Mesothelial cell of epicardium (in vitro differentiated cells): ENCODE data around the gene ADGRL3. TPM values are rescaled to one million over a fixed set of nuclear protein-coding genes. Genes with fewer than 3 reads are reported as not detected.
"Not testable (repeated sequence)": the region's sequence is repeated elsewhere in the genome, so short reads cannot be mapped to it uniquely, and the experiment has no call there.

Experiments used
- DNase-seq, 2 experiments: peaks; one replicate each; pipeline ENCODE4 v3.0.0; 2021; ENCODE audit warnings: low spot score in 2 of 2; ENCODE audit not compliant: unreplicated experiment in 2 of 2
- H3K27ac Mint-ChIP-seq: 2 replicates; pipeline ENCODE4 v1.8.0; 2021; ENCODE audit warnings: mixed read lengths
- H3K27me3 Mint-ChIP-seq: 2 replicates; pipeline ENCODE4 v1.8.0; 2021; ENCODE audit warnings: low read depth, mixed read lengths
- H3K36me3 Mint-ChIP-seq: 2 replicates; pipeline ENCODE4 v1.8.0; 2021; ENCODE audit warnings: mixed read lengths
- H3K4me1 Mint-ChIP-seq: 2 replicates; pipeline ENCODE4 v1.8.0; 2021; ENCODE audit warnings: mixed read lengths
- H3K4me3 Mint-ChIP-seq: 2 replicates; pipeline ENCODE4 v1.8.0; 2021; ENCODE audit warnings: mild to moderate bottlenecking, moderate library complexity, mixed read lengths
- H3K9me3 Mint-ChIP-seq: 2 replicates; pipeline ENCODE4 v1.8.0; 2021; ENCODE audit warnings: mixed read lengths
- CTCF ChIP-seq: fragments of 200-600 bp; sonication (generic); IDR thresholded peaks from one replicate; pipeline ENCODE4 v1.5.0; 2021; ENCODE audit warnings: antibody characterized with exemption; ENCODE audit not compliant: unreplicated experiment
- total RNA-seq: library from RNA; stranded (reverse); gene quantifications from 3 replicates; pipeline ENCODE4 v1.2.1, GENCODE V29; 2021

Gene ADGRL3
- total RNA-seq, 1 donor from 2014 or later: 68.3 TPM

DNA sequence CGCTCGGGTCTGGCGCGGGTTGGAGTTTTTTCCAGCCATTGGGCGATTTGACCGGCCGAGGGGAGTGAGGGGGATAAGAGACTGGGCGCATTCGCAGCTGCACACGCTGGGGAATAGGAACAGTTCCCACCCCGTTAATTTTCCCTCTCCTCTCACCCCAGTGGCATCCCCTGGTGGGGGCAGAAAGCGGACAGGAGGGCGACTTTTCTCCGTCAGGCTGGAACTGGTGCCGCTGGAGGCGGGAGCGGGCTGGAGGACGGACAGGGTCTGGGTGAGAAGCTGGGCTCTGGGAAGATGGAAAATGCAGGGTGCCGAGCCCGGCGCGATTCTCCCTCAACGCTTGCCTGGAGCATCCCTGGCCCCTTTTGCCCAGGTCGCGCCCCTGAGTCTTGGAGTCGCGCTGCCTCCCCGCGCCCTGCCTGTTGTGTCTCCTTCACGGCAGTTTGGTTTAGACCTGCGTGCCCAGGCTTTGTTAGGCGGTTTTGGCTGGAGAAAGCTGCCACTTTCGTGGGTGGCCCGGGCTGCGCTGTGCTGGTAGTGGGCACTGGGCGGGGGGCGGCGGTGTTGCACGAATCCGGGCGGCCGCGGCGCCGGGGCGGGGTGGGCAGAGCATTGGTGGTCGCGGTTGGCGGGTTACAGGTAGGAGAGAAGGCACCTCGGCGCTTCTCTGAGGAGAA lies 2.0 kb downstream of the ADGRL3 start:
- H3K9me3 Mint-ChIP-seq: no peaks in the 10 kb centered on the region
- no peak for TF ChIP-seq CTCF

DNA sequence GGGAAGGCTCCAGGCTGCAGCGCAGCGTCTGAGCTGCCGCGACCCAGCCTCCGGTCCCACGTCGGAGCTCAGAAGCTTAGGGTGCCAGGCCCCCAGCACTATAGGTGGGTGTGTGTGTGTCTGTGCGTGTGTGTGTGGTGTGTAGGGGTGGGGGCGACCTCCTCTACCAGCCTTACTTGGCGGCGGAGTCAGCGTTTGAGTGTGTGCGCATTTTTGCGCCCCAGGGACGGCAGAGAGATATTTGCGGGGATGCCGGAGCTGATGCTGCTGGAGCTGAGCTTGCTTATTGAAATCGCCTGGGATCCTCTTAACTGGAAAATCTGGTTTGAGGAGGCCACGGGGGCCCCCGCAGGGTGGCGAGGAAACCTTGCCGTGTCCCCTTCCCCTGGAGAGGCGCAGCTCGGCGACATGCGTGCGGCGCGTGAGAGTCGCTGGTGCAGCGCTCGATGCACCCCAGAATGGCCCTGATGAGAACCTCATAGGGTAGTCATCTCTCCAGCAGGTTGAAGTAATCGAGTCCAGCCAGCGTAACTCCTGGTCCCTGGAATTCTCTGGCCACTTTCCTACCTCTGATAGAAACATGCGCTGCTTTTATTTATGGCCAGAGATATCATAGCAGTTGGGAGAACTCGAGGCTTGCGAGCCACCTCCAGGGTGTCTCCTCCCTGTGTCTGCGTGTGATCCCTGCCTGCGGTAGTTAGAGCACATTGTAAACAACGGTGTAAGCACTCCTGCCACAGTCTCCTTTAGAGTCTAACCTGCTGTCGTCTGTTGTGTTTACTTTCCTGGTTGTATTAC lies 2.7 kb downstream of the ADGRL3 start:
- Mint-ChIP-seq H3K4me1 (peaks cover 37% of the 10 kb centered on the region), H3K27ac (peak overlapping the region; percentile 80), H3K9me3 (no peaks in the 10 kb centered on the region), H3K27me3 (peaks cover 5% of the 10 kb centered on the region), H3K4me3 (peak overlapping the region; percentile 100), H3K36me3 (peaks cover 8% of the 10 kb centered on the region)
- TF ChIP-seq CTCF: no peak
- peak in 1 of 2 experiments; percentile 45 for DNase-seq

More for the DNA sequence above, 2.0 kb downstream of the ADGRL3 start:
- peaks cover 37% of the 10 kb centered on the region for H3K4me1 Mint-ChIP-seq
- H3K27me3 Mint-ChIP-seq: peaks cover 5% of the 10 kb centered on the region
- H3K27ac Mint-ChIP-seq: peak overlapping the region; percentile 80
- H3K36me3 Mint-ChIP-seq: peaks cover 3% of the 10 kb centered on the region
- DNase-seq: peak; percentile 22 to 46
- peak overlapping the region; percentile 100 for H3K4me3 Mint-ChIP-seq

DNA sequence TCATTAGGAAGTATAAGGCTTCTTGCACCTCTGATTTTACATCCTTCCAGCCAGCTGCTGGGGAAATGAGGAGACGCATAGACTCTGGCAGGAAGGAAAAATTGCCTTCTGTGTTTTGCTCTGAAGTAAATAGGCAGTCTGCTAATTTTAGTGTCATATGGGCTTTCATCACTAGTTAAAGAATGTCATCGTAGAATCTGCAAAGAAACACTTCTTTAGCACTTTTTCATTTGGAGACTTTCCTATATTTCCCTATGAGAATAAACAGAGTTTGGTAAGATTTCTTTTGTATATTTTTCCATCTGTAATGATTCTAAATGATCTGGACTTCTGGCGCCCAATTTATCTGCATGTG lies 3.3 kb downstream of the ADGRL3 start:
- Mint-ChIP-seq H3K4me1 (peaks cover 37% of the 10 kb centered on the region), H3K36me3 (peaks cover 9% of the 10 kb centered on the region), H3K4me3 (peak overlapping the region; percentile 100), H3K27me3 (peaks cover 5% of the 10 kb centered on the region), H3K27ac (peak overlapping the region; percentile 80), H3K9me3 (no peaks in the 10 kb centered on the region)
- DNase-seq: no peak
- TF ChIP-seq CTCF: no peak

DNA sequence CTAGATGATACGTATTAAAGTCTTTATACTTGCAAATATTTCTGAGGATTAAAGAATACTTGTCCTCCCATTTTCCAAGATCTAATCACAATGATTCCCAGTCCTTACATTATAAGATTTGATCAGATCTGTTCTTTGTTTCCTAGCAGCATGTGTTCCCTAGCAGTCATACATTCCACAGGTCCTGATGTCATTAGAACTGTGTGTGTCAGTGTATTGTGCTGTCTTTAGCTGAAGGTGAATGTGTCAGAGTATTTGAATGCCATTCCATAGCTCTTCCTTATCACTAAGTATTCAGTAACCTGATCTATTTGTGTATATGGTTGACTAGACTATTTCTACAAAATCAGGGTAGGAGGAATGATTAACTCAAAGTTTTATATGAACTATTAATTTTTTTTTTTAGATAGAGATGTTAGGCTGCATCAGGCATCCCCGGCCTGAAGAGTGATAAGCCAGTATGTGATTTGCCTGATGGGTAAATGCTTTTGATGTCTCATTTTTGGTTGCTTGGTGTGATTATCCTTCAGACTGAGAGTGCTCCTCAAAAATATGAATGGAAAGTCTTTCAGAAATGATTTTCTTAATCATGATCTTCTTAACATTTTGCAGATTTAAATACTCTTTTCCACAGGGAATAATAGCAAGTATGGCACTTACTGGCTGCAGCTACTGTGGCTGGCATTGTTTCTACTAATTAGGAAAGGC lies 4.4 kb downstream of the ADGRL3 start:
- Mint-ChIP-seq H3K4me1 (peaks cover 34% of the 10 kb centered on the region), H3K27ac (peak overlapping the region; percentile 61), H3K4me3 (peak overlapping the region; percentile 100)

GRCh38 chr4:61205066-61205465 lies 4.9 kb downstream of the ADGRL3 start:
- Mint-ChIP-seq H3K27me3 (no peaks in the 10 kb centered on the region), H3K27ac (no peak overlapping the region), H3K4me3 (no peak overlapping the region), H3K4me1 (peaks cover 30% of the 10 kb centered on the region), H3K36me3 (peaks cover 9% of the 10 kb centered on the region), H3K9me3 (no peaks in the 10 kb centered on the region)
- no peak for DNase-seq
- TF ChIP-seq CTCF: no peak

More for the DNA sequence above, 4.4 kb downstream of the ADGRL3 start:
- H3K27me3 Mint-ChIP-seq: no peaks in the 10 kb centered on the region
- H3K9me3 Mint-ChIP-seq: no peaks in the 10 kb centered on the region
- TF ChIP-seq CTCF: no peak
- DNase-seq: no peak
- peaks cover 9% of the 10 kb centered on the region for H3K36me3 Mint-ChIP-seq

DNA sequence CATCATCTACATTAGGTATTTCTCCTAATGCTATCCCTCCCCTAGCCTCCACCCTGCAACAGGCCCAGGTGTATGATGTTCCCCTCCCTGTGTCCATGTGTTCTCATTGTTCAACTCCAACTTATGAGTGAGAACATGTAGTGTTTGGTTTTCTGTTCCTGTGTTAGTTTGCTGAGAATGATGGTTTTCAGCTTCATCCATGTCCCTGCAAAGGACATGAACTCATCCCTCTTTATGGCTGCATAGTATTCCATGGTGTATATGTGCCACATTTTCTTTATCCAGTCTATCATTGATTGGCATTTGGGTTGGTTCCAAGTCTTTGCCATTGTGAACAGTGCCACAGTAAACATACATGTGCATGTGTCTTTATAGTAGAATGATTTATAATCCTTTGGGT lies 7.0 kb downstream of the ADGRL3 start:
- H3K9me3 Mint-ChIP-seq, H3K36me3 Mint-ChIP-seq: not testable (repeated sequence)
- H3K4me1 Mint-ChIP-seq: peaks cover 42% of the 10 kb centered on the region

More for the DNA sequence above, 7.0 kb downstream of the ADGRL3 start:
- DNase-seq, H3K4me3 Mint-ChIP-seq, H3K27ac Mint-ChIP-seq, H3K27me3 Mint-ChIP-seq: not testable (repeated sequence)
